ENCODE measurements around the gene C16orf96. TPM values are rescaled to one million over a fixed set of nuclear protein-coding genes. Genes with fewer than 3 reads are reported as not detected.

The C16orf96 gene
- total and polyA plus RNA-seq, 2 donors from 2014 or later, result 0.13 to 0.16 TPM

DNA sequence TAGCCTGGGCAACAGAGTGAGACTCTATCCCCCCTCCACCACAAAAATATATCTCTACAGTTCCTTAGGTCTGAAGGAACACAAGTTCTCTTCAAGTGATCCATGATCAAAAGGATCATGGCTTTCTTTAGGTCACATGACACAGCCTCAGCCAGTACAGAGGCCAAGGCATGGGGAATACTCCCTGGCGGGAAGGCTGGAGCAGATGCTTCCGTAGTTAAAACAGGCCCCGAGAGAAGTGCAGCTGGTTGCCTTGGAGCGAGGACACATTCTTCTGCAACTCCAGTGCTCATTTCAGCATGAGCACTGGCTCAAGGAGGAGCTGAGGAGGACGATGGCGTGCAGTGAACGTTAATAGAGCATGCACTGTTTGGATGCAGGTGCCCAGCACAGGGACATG, 31.1 kb upstream of the C16orf96 start:
- FAIRE-seq, result no peak
- H3K9ac ChIP-seq (ENCODE audit: low read length in 3 of 3), result no peak overlapping the region
- H3K27me3 ChIP-seq (ENCODE audit: control insufficient read depth, insufficient read depth, low read length), result no peaks in the 10 kb centered on the region
- no peaks in the 10 kb centered on the region for H3K9me3 ChIP-seq (ENCODE audit: control insufficient read depth in 2 of 3, insufficient read depth in 1 of 3, low read length in 3 of 3)
- TF ChIP-seq, protein P1, sequence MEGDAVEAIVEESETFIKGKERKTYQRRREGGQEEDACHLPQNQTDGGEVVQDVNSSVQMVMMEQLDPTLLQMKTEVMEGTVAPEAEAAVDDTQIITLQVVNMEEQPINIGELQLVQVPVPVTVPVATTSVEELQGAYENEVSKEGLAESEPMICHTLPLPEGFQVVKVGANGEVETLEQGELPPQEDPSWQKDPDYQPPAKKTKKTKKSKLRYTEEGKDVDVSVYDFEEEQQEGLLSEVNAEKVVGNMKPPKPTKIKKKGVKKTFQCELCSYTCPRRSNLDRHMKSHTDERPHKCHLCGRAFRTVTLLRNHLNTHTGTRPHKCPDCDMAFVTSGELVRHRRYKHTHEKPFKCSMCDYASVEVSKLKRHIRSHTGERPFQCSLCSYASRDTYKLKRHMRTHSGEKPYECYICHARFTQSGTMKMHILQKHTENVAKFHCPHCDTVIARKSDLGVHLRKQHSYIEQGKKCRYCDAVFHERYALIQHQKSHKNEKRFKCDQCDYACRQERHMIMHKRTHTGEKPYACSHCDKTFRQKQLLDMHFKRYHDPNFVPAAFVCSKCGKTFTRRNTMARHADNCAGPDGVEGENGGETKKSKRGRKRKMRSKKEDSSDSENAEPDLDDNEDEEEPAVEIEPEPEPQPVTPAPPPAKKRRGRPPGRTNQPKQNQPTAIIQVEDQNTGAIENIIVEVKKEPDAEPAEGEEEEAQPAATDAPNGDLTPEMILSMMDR (IDR thresholded peaks at IDR 0.05; ENCODE audit: borderline replicate concordance, extremely low read depth, insufficient read depth), result no peak
- peaks cover 0 to 2% (median 0%) of the 10 kb centered on the region in 3 donors for H3K36me3 ChIP-seq (ENCODE audit: control insufficient read depth in 2 of 3, insufficient read depth in 3 of 3, low read length in 3 of 3)
- DNase-seq, result no peak
- no peak overlapping the region for H3K4me3 ChIP-seq (ENCODE audit: low read length in 3 of 3)
- intact Hi-C loops (cut with DNase I), result no loop called here
- peaks cover 0 to 19% (median 16%) of the 10 kb centered on the region in 3 donors for H3K4me1 ChIP-seq (ENCODE audit: control insufficient read depth in 2 of 3, insufficient read depth in 2 of 3, low read depth in 1 of 3, low read length in 3 of 3)
- no peak overlapping the region for H3K27ac ChIP-seq (ENCODE audit: low read depth in 2 of 2, low read length in 2 of 2)

DNA sequence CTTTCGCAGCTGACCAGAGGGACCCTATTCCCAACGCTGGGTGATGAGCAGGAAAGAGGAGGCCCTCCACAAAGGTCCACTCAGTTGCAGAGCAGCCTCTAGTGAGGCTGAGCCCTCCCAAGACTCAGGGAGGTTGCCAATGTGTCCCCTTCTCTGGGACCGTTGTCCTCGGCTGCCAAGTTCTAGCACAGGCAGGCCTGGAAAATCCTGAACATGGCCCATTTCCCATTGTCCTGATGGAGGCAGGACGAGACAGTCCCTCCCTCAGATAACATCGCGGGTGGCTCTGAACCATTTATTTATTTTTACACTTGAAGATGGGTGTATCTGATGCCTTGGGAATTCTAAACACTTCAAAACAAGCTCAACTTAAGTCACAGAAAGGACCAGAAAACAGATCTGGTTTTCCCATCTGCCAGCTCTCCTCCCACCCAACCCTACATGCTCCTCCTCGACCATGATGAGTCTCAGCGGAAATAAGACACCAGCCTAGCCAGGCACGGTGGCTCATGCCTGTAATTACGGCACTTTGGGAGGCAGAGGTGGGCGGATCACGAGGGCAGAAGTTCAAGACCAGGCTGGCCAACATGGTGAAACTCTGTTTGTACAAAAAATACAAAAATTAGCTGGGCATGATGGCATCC, 30.4 kb upstream of the C16orf96 start:
- H3K9me3 ChIP-seq (ENCODE audit: control insufficient read depth in 2 of 3, insufficient read depth in 1 of 3, low read length in 3 of 3), result no peaks in the 10 kb centered on the region
- DNase-seq, result no peak
- no peaks in the 10 kb centered on the region for H3K27me3 ChIP-seq (ENCODE audit: control insufficient read depth, insufficient read depth, low read length)
- no peak overlapping the region for H3K4me3 ChIP-seq (ENCODE audit: low read length in 3 of 3)
- H3K9ac ChIP-seq (ENCODE audit: low read length in 3 of 3), result no peak overlapping the region
- peaks cover 0 to 19% (median 16%) of the 10 kb centered on the region in 3 donors for H3K4me1 ChIP-seq (ENCODE audit: control insufficient read depth in 2 of 3, insufficient read depth in 2 of 3, low read depth in 1 of 3, low read length in 3 of 3)
- H3K27ac ChIP-seq (ENCODE audit: low read depth in 2 of 2, low read length in 2 of 2), result no peak overlapping the region
- peaks cover 0 to 2% (median 0%) of the 10 kb centered on the region in 3 donors for H3K36me3 ChIP-seq (ENCODE audit: control insufficient read depth in 2 of 3, insufficient read depth in 3 of 3, low read length in 3 of 3)
- intact Hi-C loops (cut with DNase I), result no loop called here
- TF ChIP-seq, protein P1 (IDR thresholded peaks at IDR 0.05; ENCODE audit: borderline replicate concordance, extremely low read depth, insufficient read depth), result no peak
- FAIRE-seq, result no peak

GRCh38 chr16:4529085-4530060, 26.8 kb upstream of the C16orf96 start:
- Histone ChIP-seq H3K36me3 (ENCODE audit: control insufficient read depth in 2 of 3, insufficient read depth in 3 of 3, low read length in 3 of 3) (no peaks in the 10 kb centered on the region), H3K27ac (ENCODE audit: low read depth in 2 of 2, low read length in 2 of 2) (peak overlapping the region; percentile 34 to 45), H3K9ac (ENCODE audit: low read length in 3 of 3) (peak overlapping the region in 1 of 3 donors; percentile 29), H3K4me1 (ENCODE audit: control insufficient read depth in 2 of 3, insufficient read depth in 2 of 3, low read depth in 1 of 3, low read length in 3 of 3) (peaks cover 0 to 19% (median 19%) of the 10 kb centered on the region in 3 donors), H3K27me3 (ENCODE audit: control insufficient read depth, insufficient read depth, low read length) (no peaks in the 10 kb centered on the region), H3K4me3 (ENCODE audit: low read length in 3 of 3) (no peak overlapping the region), H3K9me3 (ENCODE audit: control insufficient read depth in 2 of 3, insufficient read depth in 1 of 3, low read length in 3 of 3) (no peaks in the 10 kb centered on the region)
- TF ChIP-seq, protein P1 (IDR thresholded peaks at IDR 0.05; ENCODE audit: borderline replicate concordance, extremely low read depth, insufficient read depth), result no peak
- DNase-seq (peak in 3 of 5 donors; percentile 19 to 46 (median 27)), FAIRE-seq (no peak)
- intact Hi-C loops (cut with DNase I), result no loop called here
